GM12892 (cell line): Measurements from ENCODE around the gene UVRAG.
A peak's percentile ranks its signal among the peaks of the same experiment; 100 is the strongest.

ENCODE experiments used
- DNase-seq: peaks from one replicate; pipeline ENCODE4 v3.0.0; 2011; ENCODE audit not compliant: insufficient read length
- FAIRE-seq: peaks from 2 replicates; lab custom pipeline; 2011; peaks lifted over from hg19 to GRCh38; lab: Jason Lieb, UNC
- POLR2A ChIP-seq: IDR thresholded peaks from 2 replicates; pipeline ENCODE4 v1.6.1; 2011; ENCODE audit warnings: low read depth, low read length, control low read depth
- POLR2AphosphoS5 ChIP-seq: IDR thresholded peaks from 2 replicates; pipeline ENCODE4 v1.6.1; 2011; ENCODE audit warnings: low read depth, low read length, control low read depth
- TAF1 ChIP-seq: IDR thresholded peaks from 2 replicates; pipeline ENCODE4 v1.6.1; 2011; ENCODE audit warnings: low read depth, mild to moderate bottlenecking, control low read depth, low read length, borderline replicate concordance

Gene UVRAG

DNA sequence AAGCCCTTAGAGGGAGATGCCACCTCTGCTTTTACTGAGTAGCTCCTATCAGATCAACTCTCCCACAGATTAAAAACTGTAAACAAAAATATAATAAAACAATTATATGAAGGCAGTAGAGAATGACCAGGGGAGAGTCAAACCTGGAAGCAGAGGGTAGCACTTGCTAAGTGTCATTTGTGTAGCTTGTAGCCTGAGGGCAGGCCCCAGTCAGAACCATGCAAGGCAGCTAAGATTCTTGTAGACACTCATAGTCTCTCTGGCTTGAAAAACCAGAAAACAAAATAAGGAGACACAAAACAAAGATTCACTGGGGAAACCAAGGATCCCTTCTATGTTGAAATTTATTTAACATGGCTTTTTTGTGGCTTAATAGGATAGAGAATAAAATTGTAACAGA lies 280.9 kb downstream of the UVRAG start:
- TF ChIP-seq TAF1 (no peak), POLR2AphosphoS5 (no peak), POLR2A (no peak)
- FAIRE-seq = no peak
- DNase-seq = no peak

GRCh38 chr11:76096552-76096951 lies 281.5 kb downstream of the UVRAG start:
- TF ChIP-seq TAF1 (no peak), POLR2A (no peak), POLR2AphosphoS5 (no peak)
- no peak for DNase-seq
- no peak for FAIRE-seq

GRCh38 chr11:76102802-76103201 lies 287.8 kb downstream of the UVRAG start:
- no peak for FAIRE-seq
- DNase-seq = no peak

DNA sequence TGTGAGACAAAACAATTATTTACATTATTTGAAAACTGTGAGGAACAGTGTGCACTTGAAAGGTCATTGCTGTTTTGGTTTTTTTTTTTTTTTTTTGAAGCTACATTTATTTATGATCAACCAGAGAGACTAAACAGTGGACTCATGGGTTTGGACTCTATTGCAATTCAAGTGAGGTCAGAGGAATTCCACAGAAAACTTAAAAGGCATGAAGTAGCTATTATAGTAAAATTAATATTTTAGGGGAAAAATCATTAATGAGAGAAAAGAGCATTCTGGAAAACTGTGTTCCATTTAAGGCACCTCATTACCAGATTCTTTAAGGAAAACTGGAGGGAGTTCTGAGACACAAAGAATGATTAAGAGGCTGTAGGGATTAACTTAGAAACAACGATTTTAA lies 288.4 kb downstream of the UVRAG start:
- no peak for DNase-seq

More at GRCh38 chr11:76102802-76103201, 287.8 kb downstream of the UVRAG start:
- no peak for TF ChIP-seq POLR2A
- no peak for TF ChIP-seq TAF1

DNA sequence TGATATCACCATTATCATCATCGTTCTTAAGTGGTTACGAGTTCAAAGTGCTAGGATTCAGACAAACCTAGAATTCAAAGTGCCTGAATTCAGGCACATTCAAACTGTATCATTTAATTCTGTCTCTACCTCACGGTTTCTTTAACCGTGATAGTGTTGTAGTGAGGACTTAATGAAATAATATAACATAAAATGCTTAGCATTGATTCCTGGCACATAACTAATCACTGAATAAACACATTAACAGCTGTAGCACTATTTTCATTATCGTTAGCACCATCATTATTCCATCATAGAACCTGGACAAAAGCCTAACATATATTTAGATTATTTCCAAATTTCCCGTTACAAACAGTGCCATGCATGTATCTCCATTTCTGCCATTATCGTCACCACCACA lies 289.3 kb downstream of the UVRAG start:
- FAIRE-seq (no peak), DNase-seq (no peak)
- TF ChIP-seq POLR2AphosphoS5 (no peak), TAF1 (no peak), POLR2A (no peak)

More for the DNA sequence above, 288.4 kb downstream of the UVRAG start:
- FAIRE-seq = no peak
- no peak for TF ChIP-seq POLR2A

DNA sequence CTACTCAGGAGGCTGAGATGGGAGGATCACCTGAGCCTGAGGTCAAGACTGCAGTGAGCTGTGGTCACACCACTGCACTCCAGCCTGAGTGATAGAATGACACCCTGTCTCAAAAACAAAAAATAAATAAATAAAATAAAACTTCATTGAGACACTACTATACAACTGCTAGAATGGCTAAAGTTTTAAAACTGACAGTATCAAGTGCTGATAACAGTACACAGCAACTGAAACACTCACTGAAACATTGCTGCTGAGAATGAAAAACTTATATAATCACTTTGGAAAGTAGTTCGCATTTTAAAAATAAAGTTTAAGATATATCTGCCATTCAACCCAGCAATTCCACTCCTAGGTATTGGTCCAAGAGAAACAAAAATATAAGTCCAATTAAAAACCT lies 290.6 kb downstream of the UVRAG start:
- no peak for DNase-seq
- FAIRE-seq = no peak
- TF ChIP-seq POLR2AphosphoS5 (no peak), TAF1 (no peak), POLR2A (no peak)

- peak; percentile 40 for FAIRE-seq
- DNase-seq = no peak
- TF ChIP-seq POLR2AphosphoS5 (no peak), TAF1 (no peak), POLR2A (no peak)
Measured at GRCh38 chr11:76107971-76108370, 293.0 kb downstream of the UVRAG start.

DNA sequence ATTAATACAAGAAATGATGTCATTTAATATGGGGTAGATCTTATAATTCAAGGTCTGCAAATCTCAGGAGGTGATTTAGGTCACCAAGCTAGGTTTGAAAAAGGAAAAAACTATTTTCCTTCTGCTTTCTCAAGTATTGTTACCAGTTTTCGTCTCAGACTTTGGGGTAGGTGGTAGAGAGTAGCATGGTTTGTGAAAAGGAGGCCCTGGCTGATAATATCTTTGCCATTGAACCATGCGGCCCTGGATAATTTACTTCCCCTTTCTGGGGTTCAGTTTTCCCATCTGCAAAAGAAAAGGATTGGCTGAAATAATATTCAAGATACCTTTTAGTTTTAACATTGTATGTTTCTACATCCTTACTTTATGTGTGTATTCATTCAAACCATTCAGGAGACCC lies 299.2 kb downstream of the UVRAG start:
- TF ChIP-seq POLR2AphosphoS5 = no peak
- TF ChIP-seq TAF1 = no peak
- TF ChIP-seq POLR2A = no peak
- no peak for FAIRE-seq
- no peak for DNase-seq

DNA sequence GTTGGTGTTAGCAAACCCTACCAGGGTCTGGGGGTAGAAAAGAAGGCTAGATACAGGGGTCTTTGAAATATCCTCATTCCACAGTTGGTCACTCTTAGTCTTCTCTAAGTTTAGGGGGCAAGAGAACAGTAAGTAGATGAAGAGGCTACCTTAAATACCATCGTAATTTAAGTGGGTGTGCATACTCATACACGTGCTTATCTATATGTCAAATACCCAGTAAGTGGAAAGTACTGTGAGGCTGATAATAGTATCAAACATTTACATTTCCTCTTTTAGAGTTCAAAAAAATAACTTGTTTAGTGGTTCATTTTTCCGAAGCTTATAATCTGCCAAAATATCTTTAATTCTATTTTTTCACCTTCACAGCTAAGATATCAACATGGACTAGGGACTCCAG lies 300.5 kb downstream of the UVRAG start:
- DNase-seq = no peak
- peak; percentile 24 for FAIRE-seq
- no peak for TF ChIP-seq TAF1
- no peak for TF ChIP-seq POLR2A
- TF ChIP-seq POLR2AphosphoS5 = no peak

DNA sequence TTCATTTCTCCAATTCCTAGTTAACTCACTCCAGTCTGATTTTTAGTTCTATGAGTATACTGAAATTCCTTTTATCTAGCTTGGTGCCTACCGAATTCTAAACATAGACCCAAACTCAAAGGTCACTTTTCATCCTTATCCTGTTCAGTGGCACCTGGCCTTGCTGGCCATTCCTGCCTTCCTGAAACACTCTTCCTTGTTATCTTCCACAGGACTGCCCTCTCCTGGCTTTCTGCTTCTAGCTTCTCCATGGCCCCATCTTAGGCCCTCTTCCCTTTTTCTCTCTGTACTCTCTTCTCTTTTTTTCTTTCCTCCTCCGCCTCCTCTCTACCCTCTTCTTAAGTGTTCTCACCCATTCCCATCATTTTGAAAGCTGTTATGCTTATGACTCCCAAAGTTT lies 304.0 kb downstream of the UVRAG start:
- DNase-seq (no peak), FAIRE-seq (peak; percentile 36)
- no peak for TF ChIP-seq POLR2A
- no peak for TF ChIP-seq TAF1
- no peak for TF ChIP-seq POLR2AphosphoS5

DNA sequence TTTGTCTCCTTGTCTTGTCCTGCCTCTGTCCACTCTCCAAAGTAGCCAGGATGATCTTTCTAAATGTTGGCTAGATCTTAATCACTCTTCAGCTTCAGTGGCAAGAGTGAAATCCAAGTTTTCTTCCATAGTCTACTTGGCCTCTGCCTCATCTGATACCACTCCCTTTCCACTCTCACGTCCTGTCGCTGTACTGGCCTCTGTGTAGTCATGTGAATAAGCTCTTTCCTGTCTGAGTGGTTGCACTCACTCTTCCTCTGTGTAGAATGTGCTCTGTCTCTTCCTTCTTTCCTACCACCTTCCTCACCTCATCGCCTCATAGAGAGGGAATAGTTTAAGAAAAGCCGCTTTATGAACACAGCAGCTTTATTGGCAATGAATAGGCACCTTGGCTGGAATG lies 304.8 kb downstream of the UVRAG start:
- DNase-seq (no peak), FAIRE-seq (no peak)
- no peak for TF ChIP-seq TAF1
- no peak for TF ChIP-seq POLR2A
- TF ChIP-seq POLR2AphosphoS5 = no peak

- no peak for TF ChIP-seq POLR2A
- no peak for TF ChIP-seq TAF1
- TF ChIP-seq POLR2AphosphoS5 = no peak
- FAIRE-seq (peak; percentile 21), DNase-seq (no peak)
Measured at GRCh38 chr11:76120513-76121101, 305.6 kb downstream of the UVRAG start.

DNA sequence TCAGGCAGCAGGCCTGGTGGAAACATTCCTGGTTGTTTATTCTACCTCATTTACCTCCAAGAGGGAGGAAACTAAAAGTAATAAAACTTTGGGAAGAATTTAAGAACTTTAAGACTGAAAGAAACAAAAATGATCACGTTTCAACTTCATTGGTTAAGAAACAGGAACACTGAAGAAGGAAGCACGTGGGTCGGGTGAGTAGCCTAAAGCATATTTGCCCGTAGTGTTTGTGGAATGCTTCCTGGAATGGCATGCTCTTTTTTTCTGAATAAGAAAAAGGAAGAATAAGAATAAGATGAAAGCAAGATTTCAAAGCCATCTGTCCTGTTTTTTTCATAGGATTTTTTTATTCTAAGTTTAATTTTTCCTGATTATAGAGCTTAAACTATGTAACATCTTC lies 308.2 kb downstream of the UVRAG start:
- FAIRE-seq = no peak
- TF ChIP-seq POLR2AphosphoS5 (no peak), POLR2A (no peak), TAF1 (no peak)
- DNase-seq = no peak
